IPS DF 19.7 (cell line): ENCODE results near the gene BORA.
A peak's percentile ranks its signal among the peaks of the same experiment; 100 is the strongest.
"Not testable (repeated sequence)": the region's sequence is repeated elsewhere in the genome, so short reads cannot be mapped to it uniquely, and the experiment has no call there.

Experiments
- DNase-seq: peaks from one replicate; pipeline ENCODE4 v3.0.0-alpha.2; 2013; ENCODE audit warnings: low read depth, low spot score

BORA gene

DNA sequence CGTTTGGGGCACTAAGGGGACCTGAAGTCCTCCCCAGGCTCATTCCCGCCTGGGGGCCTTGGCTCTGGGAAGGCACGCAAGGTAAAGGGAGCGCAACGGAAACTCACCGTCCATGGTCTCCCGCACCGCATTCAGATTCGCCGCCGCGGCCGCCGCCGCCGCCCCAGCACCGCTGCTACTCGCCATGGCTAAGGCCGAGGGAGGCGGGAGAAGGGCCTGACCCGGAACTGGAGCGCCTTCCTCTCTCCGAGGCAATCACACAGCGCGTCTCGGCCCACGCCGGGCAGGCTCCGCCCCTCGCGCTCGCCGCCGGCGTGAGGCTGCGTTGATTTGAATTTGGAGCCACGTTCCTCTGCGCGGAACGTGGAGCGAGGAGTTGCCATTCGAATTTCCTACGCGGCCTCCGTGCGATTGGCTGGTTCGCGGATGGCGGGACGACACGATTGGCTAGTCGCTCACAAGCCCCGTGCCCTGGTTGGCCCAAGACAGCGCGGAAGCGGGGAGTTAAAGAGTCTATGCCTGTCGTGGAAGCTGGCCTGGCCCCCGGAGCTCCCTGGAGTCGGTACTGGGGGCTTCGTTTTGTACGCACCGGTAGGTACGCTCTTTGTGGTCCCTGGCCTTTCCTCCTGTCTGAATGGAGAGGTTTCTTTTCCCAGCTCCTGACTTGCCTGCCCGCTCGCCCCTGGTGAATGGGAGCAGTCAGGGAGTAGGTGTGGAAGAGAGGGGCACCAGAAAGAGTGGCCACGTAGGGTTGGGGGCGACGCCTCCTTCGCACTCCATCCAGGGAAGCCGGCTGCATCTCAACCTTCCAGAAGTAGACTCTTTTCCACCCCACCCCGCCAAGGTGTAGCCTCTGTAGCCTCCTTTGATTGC is at the start of gene BORA, which contains the start of gene MZT1:
Gene BORA (plus strand): TSS at position 507 of the 873 bp plus-strand sequence. CDS start 1,018 bp downstream, outside the sequence.
Gene MZT1 (minus strand): TSS at position 213 of the 873 bp plus-strand sequence. CDS start 27 bp downstream, at position 186.
- DNase-seq: peak; percentile 92

- no peak for DNase-seq
These were observed 49.4 kb upstream of the BORA start for GRCh38 chr13:72678312-72678711.

DNA sequence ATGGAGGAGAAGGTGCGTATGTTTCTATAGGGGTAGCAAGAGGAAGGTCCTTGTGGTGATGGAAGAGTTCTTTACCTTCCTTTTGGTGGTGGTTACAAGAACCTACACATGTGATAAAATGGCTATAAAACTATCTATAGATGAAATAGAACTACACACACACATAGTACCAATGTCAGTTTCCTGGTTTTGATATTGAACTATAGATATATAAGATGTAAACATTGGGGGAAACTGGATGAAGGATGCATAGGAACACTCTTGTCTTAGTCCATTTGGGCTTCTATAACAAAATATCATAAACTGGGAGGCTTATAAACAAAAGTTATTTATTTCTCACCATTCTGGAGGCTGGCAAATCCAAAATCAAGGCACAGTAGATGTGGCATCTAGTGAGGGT is 47.4 kb upstream of the BORA start:
- no peak for DNase-seq

DNA sequence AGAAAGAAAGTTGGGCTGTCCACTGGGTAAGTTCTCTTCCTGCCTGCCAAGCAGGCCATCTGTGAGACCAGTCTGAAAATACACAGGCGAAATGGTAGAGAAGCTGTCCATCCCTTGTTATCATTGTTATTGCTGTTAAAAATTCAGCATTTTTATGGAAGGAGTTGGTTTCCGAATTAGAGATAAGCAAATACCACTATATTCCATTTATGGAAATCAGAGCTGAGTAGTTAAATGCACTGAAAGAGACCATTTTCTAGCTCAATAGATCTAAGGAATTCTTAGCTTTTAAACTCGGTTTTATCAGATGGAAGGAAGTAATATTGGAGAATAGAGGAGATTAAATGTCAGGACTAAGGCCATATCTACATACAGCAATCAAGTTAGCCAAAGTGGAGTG is 41.0 kb upstream of the BORA start:
- no peak for DNase-seq

GRCh38 chr13:72689181-72689696 is 38.5 kb upstream of the BORA start:
- DNase-seq: no peak

GRCh38 chr13:72692884-72693514 is 34.7 kb upstream of the BORA start:
- DNase-seq: no peak

DNA sequence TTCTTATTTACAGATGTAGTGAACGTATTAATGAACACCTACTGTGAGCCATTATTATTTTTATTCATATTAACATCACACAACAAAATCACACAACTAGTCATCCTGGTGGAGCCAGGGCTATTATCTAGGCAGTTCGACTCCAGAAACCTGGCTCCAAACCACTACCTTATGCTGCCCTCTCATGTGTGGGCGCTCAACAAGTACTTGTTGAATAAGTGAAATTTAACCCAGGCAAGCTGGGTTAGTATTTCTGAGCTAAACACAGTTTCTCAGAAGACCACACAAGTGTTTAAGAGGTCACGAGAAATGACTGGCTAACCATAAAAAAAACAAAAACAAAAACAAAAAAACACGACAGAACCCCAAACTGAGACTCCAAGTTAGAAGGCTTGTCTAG is 33.9 kb upstream of the BORA start:
- no peak for DNase-seq

GRCh38 chr13:72694314-72694713 is 33.4 kb upstream of the BORA start:
- DNase-seq: no peak

DNA sequence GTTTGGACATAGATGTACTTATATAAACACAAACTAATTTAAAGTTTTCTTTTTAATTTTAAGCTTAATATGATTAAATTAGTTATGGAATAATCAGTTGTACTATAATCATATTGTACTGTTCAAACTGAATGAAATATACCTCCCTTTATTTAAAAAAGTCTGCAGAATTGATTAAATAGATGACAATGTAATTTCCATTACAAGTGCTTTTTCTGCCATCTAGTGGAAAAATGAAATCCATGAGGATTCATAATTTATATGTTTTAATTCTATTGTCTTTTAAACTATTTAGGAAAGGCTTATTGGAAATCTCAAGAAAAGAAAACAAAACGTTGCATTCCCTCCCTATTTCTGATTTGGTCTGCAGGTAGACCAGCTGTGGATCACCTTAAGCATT is 31.1 kb upstream of the BORA start:
- no peak for DNase-seq

- DNase-seq: no peak
These were observed 29.6 kb upstream of the BORA start for GRCh38 chr13:72698164-72698563.

DNA sequence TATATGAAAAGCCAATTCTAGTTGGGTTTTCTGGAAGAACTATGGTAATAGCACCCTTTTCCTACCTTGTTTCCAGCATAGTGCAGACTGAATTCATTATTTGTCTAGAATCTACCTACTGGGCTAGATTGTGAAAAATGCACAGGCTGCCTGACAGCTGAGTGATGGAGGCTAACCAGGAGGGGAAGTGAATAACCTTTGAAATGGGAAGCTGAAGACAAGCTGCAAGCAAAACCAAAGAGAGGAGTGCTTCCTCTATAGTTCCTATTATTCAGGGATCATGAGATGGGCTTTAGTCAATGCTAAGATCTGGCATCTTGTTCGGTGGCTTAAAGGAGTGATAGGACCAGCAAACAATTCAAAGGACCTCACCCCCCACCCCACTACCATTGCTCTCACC is 27.2 kb upstream of the BORA start:
- DNase-seq: no peak

- DNase-seq: no peak
These were observed 10.9 kb upstream of the BORA start for GRCh38 chr13:72716776-72717175.

DNA sequence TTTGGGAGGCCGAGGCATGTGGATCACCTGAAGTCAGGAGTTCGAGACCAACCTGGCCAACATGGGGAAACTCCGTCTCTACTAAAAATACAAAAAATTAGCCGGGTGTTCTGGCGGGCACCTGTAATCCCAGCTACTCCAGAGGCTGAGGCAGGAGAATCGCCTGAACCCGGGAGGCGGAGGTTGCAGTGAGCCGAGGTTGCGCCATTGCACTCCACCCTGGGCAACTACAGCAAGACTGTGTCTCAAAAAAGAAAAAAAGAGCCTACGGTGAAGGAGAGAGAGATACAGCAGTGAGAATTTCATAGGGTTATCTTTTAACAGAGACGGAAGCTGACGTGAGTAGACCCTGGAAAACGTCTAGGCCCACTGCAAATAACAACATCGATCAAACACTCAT is 1.5 kb upstream of the BORA start:
- DNase-seq: not testable (repeated sequence)

- no peak for DNase-seq
These were observed 852 bp upstream of the BORA start for GRCh38 chr13:72726726-72727416.

- no peak for DNase-seq
These were observed 525 bp downstream of the BORA start for GRCh38 chr13:72728290-72728605.

DNA sequence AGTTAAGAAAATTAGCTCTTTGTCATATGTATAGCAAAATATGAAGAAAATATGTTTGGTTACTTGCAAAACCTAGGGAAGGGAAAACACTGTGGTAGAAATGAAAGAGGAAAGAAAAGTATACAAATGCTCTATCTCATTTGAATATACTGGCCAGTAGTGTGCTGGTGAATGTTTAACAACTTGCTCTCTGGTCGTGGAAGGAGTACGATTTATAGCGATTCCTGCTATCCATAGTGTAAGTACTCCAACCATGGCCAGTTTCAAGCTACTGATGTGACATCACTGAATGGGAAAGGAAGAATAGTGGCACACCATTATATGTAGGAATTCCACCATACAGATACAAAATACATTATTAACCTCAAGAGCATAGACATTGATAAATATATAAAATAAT is 9.3 kb downstream of the BORA start:
- DNase-seq: no peak

- no peak for DNase-seq
These were observed 12.3 kb downstream of the BORA start for GRCh38 chr13:72740015-72740414.

DNA sequence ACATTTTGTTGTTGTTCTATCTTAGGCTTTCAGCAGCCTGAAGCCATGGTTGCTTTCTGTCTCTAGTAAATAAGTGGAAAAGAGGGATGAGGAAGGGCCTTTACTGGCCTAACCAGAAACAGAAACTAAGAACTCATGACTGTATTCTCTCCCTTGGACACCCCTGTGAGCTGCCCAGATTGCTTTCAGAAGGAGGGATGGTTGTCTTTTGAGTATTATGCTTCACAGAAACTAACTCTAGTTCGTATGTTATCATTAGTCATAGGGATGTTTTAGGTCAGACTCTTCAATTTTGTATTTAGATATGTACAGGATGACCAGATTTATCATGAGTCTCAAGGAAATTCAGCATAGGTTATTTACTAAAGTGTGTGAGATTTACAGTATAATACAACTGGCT is 17.5 kb downstream of the BORA start:
- no peak for DNase-seq

DNA sequence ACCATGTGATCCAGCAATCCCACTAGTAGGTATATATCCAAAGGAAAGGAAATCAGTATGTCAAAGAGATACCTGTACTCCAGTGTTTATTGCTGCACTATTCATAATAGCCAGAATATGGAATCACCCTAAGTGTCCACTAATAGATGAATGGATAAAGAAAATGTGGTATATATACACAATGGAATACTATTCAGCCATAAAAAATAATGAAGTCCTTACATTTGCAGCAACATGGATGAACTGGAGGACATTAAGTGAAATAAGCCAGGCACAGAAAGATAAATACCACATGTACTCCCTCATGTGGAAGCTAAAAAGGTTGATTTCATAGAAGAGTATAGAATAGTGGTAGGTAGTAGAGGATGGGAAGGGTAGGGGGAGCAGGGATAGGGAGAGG is 23.5 kb downstream of the BORA start:
- DNase-seq: no peak

GRCh38 chr13:72754111-72754510 is 26.4 kb downstream of the BORA start:
- DNase-seq: no peak

DNA sequence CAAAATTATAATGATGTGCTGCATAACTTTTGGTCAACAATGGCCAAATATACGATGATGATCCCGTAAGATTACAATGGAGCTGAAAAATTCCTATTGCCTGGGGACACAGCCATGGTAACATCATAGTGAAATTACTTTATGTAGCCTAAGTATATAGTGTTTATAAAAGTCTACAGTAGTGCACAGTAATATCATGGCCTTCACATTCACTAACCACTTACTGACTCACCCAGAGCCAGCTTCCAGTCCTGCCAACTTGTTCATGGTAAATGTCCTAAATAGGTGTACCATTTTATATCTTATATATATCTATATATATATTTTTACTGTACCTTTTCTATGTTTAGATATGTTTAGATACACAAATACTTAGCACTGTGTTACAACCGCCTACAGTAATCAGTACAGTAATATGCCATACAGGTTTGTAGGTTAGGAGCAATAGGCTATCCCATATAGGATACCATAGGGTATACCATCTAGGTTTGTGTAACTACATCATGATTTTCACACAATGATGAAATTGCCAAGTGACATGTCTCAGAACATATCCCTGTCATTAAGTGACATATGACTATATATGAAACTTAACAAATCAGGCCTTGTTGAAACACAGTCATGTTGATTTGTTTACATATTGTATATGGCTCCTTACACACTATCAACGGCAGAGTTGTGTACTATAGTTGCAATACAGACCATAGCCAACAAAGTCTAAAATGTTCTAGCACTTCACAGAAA is 30.2 kb downstream of the BORA start:
- no peak for DNase-seq

- DNase-seq: no peak
These were observed 32.5 kb downstream of the BORA start for GRCh38 chr13:72760189-72760588.
